ENCODE measurements around the gene ANKDD1A.

ANKDD1A gene

GRCh38 chr15:64911311-64912186 is at the start of gene ANKDD1A:
Gene ANKDD1A, plus strand, starts transcription at chr15:64911902. Its CDS starts 29 bp downstream, at chr15:64911931.
- peak; percentile 45 for DNase-seq

- DNase-seq = no peak
Observed at GRCh38 chr15:64861960-64862359, 49.7 kb upstream of the ANKDD1A start.

GRCh38 chr15:64862408-64862807 is 49.3 kb upstream of the ANKDD1A start:
- no peak for DNase-seq

GRCh38 chr15:64864068-64864467 is 47.6 kb upstream of the ANKDD1A start:
- no peak for DNase-seq

- no peak for DNase-seq
Observed at GRCh38 chr15:64865126-64865997, 46.3 kb upstream of the ANKDD1A start.

- DNase-seq = no peak
Observed at GRCh38 chr15:64865998-64866520, 45.6 kb upstream of the ANKDD1A start.

- DNase-seq = no peak
Observed at GRCh38 chr15:64869501-64869900, 42.2 kb upstream of the ANKDD1A start.

GRCh38 chr15:64870353-64870752 is 41.3 kb upstream of the ANKDD1A start:
- no peak for DNase-seq

GRCh38 chr15:64875641-64876223 is 36.0 kb upstream of the ANKDD1A start:
- DNase-seq = no peak

- DNase-seq = no peak
Observed at GRCh38 chr15:64877435-64877834, 34.3 kb upstream of the ANKDD1A start.

GRCh38 chr15:64878705-64879104 is 33.0 kb upstream of the ANKDD1A start:
- no peak for DNase-seq

- no peak for DNase-seq
Observed at GRCh38 chr15:64883100-64883581, 28.6 kb upstream of the ANKDD1A start.

- peak; percentile 77 for DNase-seq
Observed at GRCh38 chr15:64883997-64884511, 27.6 kb upstream of the ANKDD1A start.

GRCh38 chr15:64884679-64885078 is 27.0 kb upstream of the ANKDD1A start:
- DNase-seq = no peak

- no peak for DNase-seq
Observed at GRCh38 chr15:64888336-64888735, 23.4 kb upstream of the ANKDD1A start.

- DNase-seq = no peak
Observed at GRCh38 chr15:64891561-64891960, 20.1 kb upstream of the ANKDD1A start.

- peak; percentile 23 for DNase-seq
Observed at GRCh38 chr15:64892847-64893403, 18.8 kb upstream of the ANKDD1A start.

- peak; percentile 96 for DNase-seq
Observed at GRCh38 chr15:64893481-64894394, 18.0 kb upstream of the ANKDD1A start.

- peak; percentile 69 for DNase-seq
Observed at GRCh38 chr15:64894395-64895056, 17.2 kb upstream of the ANKDD1A start.

- peak; percentile 49 for DNase-seq
Observed at GRCh38 chr15:64895285-64896065, 16.2 kb upstream of the ANKDD1A start.

Data from stimulated activated naive CD4-positive, alpha-beta T cell treated with Interleukin-2 at 50 U/mL for 16 hours (primary cell).